ENCODE measurements around the gene PNRC2.

The PNRC2 gene

DNA sequence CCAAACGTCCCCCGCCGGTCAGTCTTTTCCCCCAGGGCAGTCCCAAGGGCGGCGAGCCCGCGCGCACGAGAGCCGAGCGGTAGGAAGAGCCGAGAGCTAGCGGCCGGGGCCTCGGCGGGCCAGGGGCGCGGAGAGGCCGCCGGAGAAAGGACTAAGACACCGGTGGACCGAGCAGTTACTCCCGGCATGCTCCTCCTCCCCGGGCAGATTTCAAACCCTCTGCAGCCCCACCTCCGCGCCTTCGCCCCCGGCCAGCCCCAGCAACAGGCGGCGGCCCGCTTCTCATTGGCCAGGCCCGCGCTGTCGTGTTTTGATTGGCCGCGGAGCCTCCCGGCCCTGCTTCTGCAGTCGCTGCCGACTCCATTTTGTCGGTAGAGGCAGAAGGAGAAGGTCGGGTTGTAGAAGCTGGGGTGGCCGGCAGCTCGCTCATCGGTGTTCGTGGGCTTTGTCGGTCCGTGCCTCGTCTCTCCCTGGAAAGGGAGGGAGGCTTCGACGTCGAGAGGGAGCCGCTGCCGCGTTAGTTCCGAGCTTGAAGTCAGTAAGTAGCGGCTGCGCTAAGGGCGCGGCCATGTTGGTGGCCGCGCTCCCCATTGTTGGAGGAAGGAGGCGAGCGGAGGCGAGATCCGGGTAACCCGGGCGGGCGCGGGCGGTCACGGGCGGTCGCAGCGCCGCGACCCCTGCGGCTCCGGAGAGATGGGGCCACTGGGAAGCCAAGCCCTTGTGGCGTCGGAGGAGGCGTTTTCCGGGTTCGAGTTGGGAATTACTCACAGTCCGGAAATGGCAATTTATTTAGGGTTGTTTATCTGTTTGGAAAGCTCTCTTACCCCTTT, at the start of gene PNRC2:
Gene PNRC2 (plus strand): TSS at position 368 of the 830 bp plus-strand sequence. CDS start 1,630 bp downstream, outside the sequence.
- peak; percentile 91 to 93 for DNase-seq (ENCODE audit: low read depth in 2 of 2)

- no peak for DNase-seq (ENCODE audit: low read depth in 2 of 2)
Measured at GRCh38 chr1:23910144-23910543, 49.5 kb upstream of the PNRC2 start.

DNA sequence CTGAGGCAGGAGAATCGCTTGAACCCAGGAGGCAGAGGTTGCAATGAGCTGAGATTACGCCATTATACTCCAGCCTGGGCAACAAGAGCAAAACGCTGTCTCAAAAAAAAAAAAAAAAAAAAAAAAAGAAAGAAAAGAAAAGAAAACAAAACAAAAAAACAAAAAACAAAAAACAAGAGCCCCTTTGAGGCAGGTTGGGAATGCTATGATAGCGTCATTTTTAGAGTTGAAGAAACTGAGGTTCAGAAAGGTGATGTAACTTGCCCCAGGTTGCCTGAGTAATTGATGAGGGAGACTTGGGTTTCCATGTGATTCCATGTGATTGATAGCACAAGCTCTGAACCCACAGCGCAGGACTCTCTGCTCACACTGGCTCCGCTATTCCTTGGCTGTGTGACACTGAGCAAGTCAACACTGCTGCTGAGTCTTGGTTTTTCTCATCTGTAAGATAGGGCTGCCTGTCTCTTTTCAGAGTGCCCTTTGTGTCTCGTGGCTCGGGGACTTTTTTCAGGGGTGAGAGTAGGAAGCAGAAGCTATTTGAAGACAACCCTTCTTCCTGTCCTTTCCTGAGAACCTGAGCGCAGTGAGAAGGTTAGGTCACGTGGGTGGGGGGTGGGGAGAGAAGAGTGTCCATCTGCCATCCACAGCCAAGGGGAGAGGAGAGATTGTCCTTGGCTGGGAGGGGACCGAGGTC, 48.9 kb upstream of the PNRC2 start:
- DNase-seq (ENCODE audit: low read depth in 2 of 2) = no peak

- DNase-seq (ENCODE audit: low read depth in 2 of 2) = no peak
Measured at GRCh38 chr1:23911921-23912320, 47.7 kb upstream of the PNRC2 start.

DNA sequence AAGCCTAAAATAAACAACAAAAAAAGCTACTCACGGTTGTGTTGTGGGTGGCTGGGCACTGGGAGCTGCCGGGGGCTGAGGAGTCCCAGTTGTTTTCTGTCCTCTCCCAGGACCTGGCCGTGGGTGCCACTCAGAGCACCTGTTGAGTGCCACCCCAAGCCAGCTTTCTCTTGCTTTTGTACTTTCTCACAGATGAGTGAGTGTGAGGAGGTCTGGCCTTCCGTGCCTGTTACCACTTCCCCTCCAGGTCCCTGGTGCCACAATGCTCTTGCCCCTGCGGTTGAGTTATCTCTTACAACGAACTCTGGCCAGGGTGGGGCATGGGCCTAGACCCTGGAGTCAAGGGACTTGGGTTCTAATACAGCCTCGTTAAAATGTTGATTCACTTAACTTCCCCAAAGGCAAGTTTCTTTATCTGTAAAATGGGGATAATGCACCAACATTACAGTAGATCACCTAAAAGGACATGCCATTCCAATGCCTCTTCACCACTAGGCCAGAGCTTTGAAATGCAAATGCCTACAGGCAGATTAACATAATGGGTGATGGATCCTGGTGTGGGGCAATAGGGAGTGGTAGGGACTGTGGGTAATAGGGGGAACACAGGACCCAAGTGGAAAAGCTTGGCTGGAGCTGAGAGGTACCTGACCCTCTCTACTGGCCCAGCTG, 46.3 kb upstream of the PNRC2 start, which contains the start of gene CNR2:
Gene CNR2 (minus strand): TSS at position 151 of the 669 bp plus-strand sequence. CDS start 37,745 bp downstream, outside the sequence.
- no peak for DNase-seq (ENCODE audit: low read depth in 2 of 2)

DNA sequence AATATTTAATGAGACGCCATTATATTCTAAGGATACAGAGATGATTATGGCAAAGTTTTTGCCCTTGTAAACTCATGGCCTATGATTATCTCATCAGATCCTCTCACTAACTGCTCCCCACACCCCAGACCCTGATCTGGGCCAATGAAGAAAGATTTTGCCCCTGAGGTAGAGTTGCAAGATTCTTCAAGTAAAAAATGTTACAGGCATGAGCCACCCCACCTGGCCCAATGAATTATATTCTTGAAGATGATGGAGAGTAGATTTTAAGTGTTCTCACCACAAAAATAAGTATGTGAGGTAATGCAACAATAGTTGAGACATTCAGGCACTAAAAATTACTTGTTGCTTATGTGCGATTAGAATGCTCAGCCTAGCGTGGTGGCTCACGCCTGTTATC, 44.7 kb upstream of the PNRC2 start:
- no peak for DNase-seq (ENCODE audit: low read depth in 2 of 2)

- DNase-seq (ENCODE audit: low read depth in 2 of 2) = no peak
Measured at GRCh38 chr1:23915466-23915865, 44.2 kb upstream of the PNRC2 start.

GRCh38 chr1:23916209-23917131, 43.2 kb upstream of the PNRC2 start:
- DNase-seq (ENCODE audit: low read depth in 2 of 2) = peak in 1 of 2 donors; percentile 6

- no peak for DNase-seq (ENCODE audit: low read depth in 2 of 2)
Measured at GRCh38 chr1:23922321-23922943, 37.2 kb upstream of the PNRC2 start.

GRCh38 chr1:23923592-23924499, 35.8 kb upstream of the PNRC2 start:
- DNase-seq (ENCODE audit: low read depth in 2 of 2) = no peak

- no peak for DNase-seq (ENCODE audit: low read depth in 2 of 2)
Measured at GRCh38 chr1:23924601-23925000, 35.0 kb upstream of the PNRC2 start.

- DNase-seq (ENCODE audit: low read depth in 2 of 2) = no peak
Measured at GRCh38 chr1:23925279-23925678, 34.3 kb upstream of the PNRC2 start.

DNA sequence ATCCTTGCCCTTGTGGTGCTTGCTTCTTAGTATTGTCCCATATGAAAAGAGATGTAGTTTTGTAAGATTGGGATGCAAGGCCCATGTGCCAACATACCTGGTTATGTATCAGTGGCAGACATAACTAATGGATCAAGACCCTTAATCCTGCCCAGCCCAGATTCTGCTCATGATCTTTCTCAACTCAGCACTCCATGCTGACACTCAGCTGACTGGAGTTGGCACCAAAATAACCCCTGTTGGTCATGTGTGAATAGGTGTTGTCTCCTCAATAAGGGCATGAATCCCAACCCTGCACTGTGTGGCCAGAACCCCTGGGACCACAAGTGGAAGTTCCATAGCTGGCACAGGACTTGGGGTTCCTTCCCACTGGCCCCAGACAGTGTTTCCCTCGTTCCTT, 32.5 kb upstream of the PNRC2 start:
- no peak for DNase-seq (ENCODE audit: low read depth in 2 of 2)

DNA sequence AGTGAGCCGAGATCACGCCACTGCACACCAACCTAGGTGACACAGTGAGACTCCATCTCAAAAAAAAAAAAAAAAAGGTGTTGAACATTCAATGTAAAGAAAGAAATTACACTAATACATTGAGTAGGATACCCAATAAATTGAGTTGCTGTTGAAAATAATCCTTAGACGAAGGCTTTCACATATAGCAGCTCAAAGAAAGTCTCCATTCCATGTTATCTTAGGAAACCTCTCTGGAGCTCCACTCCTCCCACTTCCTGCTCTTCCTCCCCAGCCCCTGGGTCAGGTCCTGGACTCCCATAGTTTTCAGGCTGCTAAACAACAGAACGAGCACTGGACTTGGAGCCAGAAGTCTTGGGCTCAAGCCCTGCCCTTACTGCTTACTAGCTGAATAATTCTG, 30.8 kb upstream of the PNRC2 start:
- DNase-seq (ENCODE audit: low read depth in 2 of 2) = no peak

DNA sequence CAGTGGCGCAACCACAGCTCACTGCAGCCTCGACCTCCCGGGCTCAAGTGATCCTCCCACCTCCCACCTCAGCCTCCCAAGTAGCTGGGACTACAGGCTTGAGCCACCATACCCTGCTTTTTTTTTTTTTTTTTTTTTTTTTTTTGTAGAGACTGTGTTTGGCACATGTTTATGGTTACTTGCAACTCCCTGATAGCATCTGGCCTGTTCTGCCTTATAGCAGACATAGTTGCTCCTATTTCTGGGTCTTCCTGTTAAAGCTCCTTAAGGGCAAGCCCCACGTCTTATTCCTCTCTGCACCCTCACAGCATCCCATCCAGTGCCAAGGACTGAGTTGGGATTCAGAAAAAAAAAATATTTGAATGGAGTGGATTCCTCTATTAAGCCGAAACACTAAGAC, 29.4 kb upstream of the PNRC2 start:
- DNase-seq (ENCODE audit: low read depth in 2 of 2) = no peak

DNA sequence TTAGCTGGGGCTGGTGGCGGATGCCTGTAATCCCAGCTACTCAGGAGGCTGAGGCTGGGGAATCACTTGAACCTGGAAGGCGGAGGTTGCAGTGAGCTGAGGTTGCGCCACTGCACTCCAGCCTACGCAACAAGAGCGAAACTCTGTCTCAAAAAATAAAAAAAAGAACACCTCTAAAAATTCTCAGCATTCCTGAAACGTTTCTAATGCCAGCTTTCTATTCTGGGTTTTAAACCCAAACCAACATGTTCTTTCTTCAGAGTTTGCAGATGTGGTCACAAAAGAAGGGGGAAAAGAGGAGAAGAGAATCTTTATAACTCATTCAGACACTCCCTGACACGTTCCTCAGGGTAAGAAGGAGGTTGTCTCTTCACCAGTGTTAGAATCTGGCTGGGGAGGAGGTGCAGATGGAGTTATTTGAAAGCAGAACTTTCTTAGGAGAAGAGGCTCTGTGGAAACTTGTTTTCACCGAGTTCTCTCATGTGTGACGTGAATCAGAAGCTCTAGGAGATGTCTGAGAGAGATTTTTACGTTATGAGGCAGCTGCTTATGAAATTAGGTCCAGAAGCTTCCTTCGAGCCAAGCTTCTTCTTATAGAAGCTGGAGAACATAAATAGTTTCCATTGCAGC, 28.7 kb upstream of the PNRC2 start:
- DNase-seq (ENCODE audit: low read depth in 2 of 2) = no peak

GRCh38 chr1:23931491-23931880, 28.1 kb upstream of the PNRC2 start:
- no peak for DNase-seq (ENCODE audit: low read depth in 2 of 2)

DNA sequence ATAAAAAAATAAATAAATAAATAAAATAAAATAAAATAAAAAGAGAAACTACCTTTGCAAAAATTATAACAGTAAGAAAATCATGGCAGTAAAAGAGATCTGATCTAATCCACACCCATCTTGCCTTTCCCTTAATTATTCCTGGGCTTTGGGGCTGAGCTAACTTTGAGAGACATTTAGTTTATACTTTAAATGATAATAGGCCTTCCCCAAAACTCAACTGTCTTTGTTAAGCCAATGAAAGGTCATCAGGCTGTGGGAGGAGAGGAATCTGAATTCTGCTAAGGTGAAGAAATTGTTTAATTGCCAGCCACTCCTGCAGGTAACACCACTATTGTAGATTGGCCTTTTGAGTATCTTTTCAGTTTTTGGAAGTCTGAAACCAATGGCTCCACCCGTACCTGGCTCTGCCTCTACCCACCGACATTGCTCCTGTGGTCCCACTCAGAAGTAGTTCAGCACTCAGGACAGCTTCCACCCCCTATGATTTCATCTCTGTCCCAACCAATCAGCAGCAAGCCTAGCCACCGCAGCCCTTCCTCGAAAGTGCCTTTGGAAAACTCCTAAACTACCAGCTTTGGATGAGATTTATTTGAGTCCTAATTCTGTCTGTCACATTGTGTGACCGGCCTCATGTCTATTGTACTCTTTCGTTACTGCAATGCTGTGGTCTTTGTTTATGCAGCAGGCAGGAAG, 23.0 kb upstream of the PNRC2 start:
- DNase-seq (ENCODE audit: low read depth in 2 of 2) = no peak

GRCh38 chr1:23947366-23947765, 12.3 kb upstream of the PNRC2 start:
- DNase-seq (ENCODE audit: low read depth in 2 of 2) = no peak

Data from stimulated activated CD4-positive, alpha-beta T cell treated with anti-CD3 and anti-CD28 coated beads, Interleukin-1b, Interleukin-23, amount 100 ng/mL, for 4 hours (primary cell).